Suprapubic skin (tissue), 4 donors: ENCODE results near the gene POU3F3.

ENCODE experiments used
- CTCF ChIP-seq, 2 donors: fragments of 200-600 bp in 1 of 2; fragments of 450-650 bp in 1 of 2; sonication (generic) in 1 of 2; IDR thresholded peaks; one replicate each; pipeline ENCODE4 v1.5.1; 2016 to 2019; ENCODE audit warnings: antibody characterized with exemption in 2 of 2, mild to moderate bottlenecking in 1 of 2, moderate library complexity in 1 of 2
- EP300 ChIP-seq: sonication (generic); formaldehyde crosslinking; IDR thresholded peaks from one replicate; pipeline ENCODE4 v1.6.1; 2017; ENCODE audit warnings: antibody characterized with exemption
- POLR2A ChIP-seq, 2 donors: fragments of 450-650 bp; IDR thresholded peaks; one replicate each; pipeline ENCODE4 v1.6.1; 2017; ENCODE audit warnings: antibody characterized with exemption in 2 of 2, mild to moderate bottlenecking in 2 of 2, moderate library complexity in 2 of 2
- POLR2AphosphoS5 ChIP-seq, 3 donors: sonication (generic); formaldehyde crosslinking; IDR thresholded peaks; one replicate each; pipeline ENCODE4 v1.6.1; 2017; ENCODE audit warnings: antibody characterized with exemption in 3 of 3

- no peak for TF ChIP-seq POLR2A (IDR thresholded peaks at IDR 0.05)
- no peak for TF ChIP-seq POLR2AphosphoS5 (IDR thresholded peaks at IDR 0.05)
- no peak for TF ChIP-seq EP300
- TF ChIP-seq CTCF (IDR thresholded peaks at IDR 0.05) = no peak
Measured at GRCh38 chr2:104873689-104874054, 19.8 kb downstream of the POU3F3 start.
